ENCODE measurements around the gene KISS1.
"Not testable (repeated sequence)": the region's sequence is repeated elsewhere in the genome, so short reads cannot be mapped to it uniquely, and the experiment has no call there.

KISS1 gene

DNA sequence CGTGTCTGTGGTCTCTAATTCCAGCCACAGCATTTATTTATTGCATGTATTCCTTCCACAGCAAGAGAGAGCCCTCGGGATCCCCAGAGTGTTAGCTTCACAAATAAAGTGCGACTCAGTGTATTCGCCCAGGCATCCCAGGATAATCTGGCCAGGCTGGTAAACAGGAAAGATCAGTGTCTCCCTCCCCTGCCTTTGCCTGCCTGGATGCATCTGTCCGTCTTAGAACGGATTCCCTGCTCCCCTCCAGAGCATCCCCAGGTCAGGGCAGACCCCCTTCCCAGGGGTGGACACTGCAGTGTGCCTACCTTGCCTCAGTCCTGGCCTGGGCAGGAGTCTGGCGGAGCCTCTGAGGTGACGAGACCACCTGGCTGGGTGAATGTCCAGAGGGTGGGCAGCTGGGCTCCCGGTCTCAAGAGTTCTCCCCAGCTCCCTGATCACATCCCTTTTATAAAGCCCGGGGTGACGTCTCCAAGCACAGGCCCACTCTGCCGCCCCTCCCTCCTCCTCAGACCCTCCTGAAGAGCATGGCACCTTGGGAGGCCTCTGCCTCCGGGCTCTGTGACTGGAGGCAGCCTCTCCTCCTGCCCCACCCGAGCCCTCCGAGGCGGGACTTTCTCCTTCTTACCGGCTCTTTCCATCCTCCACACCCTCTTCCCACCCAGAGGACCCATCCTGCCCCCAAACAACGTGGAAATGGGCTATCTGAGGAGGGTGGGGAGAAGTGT is at the start of gene KISS1:
Gene KISS1, minus strand, starts transcription at position 424 of the 728 bp plus-strand sequence. CDS start 3,615 bp downstream, outside the sequence.
- DNase-seq: no peak
- in situ Hi-C loops (cut with HindIII; ENCODE audit: low pct_ligation_motif_present, low pct_unique_long_range_greater_than_20kb, low sequenced_read_pairs): no loop called here

DNA sequence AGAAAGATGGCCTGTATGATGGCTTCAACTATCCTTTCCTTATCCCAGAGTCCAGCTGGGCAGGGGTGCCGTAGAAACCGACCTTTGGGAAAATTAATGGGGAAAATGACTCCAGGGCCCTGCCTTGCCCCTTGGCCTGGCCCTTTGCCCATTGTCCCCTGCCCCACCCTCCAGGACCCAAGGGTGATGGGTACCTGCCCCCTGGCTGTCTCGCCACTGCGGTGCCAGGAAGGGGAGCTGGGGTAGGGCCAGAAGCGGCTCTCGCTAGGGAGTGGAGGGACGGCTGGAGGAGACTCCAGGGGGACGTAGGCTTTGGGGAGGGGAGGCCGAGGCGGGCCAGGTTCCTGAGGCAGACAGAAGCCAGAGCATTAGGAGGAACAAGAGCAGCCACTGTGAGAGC is 46.6 kb upstream of the KISS1 start:
- in situ Hi-C loops (cut with HindIII; ENCODE audit: low pct_ligation_motif_present, low pct_unique_long_range_greater_than_20kb, low sequenced_read_pairs): no loop called here
- no peak for DNase-seq

GRCh38 chr1:204241914-204242313 is 45.6 kb upstream of the KISS1 start:
- in situ Hi-C loops (cut with HindIII; ENCODE audit: low pct_ligation_motif_present, low pct_unique_long_range_greater_than_20kb, low sequenced_read_pairs): no loop called here
- no peak for DNase-seq

- in situ Hi-C loops (cut with HindIII; ENCODE audit: low pct_ligation_motif_present, low pct_unique_long_range_greater_than_20kb, low sequenced_read_pairs): no loop called here
- DNase-seq: peak; percentile 23
Measured at GRCh38 chr1:204241050-204241449, 44.8 kb upstream of the KISS1 start.

DNA sequence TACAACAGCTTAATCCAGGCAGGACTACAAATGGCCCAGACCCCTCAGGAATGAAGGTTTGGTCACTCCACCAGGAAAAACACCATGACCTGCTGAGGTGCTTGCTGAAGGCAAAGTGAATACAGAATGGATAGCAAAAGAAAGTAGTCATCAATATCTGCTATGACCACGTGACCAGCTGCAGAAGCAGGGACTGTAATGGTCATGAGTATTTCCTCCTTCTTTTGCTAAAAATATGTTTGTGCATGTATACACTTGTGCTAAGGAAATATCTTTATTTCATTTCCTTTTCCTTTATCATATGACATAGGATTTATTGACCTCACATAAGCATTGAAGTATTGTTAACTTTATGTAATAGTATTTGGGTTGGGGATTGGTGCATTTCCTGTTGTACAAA is 43.9 kb upstream of the KISS1 start:
- in situ Hi-C loops (cut with HindIII; ENCODE audit: low pct_ligation_motif_present, low pct_unique_long_range_greater_than_20kb, low sequenced_read_pairs): no loop called here
- DNase-seq: no peak

DNA sequence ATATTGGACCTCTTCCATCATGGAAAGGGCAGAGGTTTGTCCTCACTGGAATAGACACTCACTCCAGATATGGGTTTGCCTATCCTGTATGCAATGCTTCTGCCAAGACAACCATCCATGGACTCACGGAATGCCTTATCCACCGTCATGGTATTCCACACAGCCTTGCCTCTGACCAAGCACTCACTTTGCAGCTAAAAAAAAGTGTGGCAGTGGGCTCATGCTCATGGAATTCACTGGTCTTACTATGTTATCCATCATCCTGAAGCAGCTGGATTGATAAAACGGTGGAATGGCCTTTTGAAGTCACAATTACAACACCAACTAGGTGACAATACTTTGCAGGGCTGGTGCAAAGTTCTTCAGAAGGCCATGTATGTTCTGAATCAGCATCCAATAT is 43.1 kb upstream of the KISS1 start:
- DNase-seq; in situ Hi-C loops (cut with HindIII; ENCODE audit: low pct_ligation_motif_present, low pct_unique_long_range_greater_than_20kb, low sequenced_read_pairs): not testable (repeated sequence)

DNA sequence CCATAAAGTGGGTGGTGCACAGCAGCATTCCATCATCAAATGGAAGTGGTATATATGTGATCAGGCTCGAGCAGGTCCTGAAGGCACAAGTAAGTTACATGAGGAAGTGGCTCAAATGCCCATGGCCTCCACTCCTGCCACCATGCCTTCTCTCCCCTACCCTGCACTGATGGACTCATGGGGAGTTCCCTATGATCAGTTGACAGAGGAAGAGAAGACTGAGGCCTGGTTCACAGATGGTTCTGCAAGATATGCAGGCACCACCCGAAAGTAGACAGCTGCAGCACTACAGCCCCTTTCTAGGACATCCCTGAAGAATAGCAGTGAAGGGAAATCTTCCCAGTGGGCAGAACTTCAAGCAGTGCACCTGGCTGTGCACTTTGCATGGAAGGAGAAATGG is 42.2 kb upstream of the KISS1 start:
- in situ Hi-C loops (cut with HindIII; ENCODE audit: low pct_ligation_motif_present, low pct_unique_long_range_greater_than_20kb, low sequenced_read_pairs): not testable (repeated sequence)

DNA sequence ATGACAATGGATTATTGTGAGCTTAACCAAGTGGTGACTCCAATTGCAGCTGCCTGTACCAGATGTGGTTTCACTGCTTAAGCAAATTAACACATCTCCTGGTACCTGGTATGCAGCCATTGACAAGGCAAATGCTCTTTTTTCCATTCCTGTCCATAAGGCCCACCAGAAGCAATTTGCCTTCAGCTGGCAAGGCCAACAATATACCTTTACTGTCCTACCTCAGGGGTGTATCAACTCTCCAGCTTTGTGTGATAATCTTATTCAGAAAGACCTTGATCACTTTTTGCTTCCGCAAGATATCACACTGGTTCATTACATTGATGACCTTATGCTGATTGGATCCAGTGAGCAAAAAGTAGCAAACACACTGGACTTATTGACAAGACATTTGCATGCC is 41.2 kb upstream of the KISS1 start:
- in situ Hi-C loops (cut with HindIII; ENCODE audit: low pct_ligation_motif_present, low pct_unique_long_range_greater_than_20kb, low sequenced_read_pairs); DNase-seq: not testable (repeated sequence)

More for the DNA sequence above, 42.2 kb upstream of the KISS1 start:
- DNase-seq: not testable (repeated sequence)

DNA sequence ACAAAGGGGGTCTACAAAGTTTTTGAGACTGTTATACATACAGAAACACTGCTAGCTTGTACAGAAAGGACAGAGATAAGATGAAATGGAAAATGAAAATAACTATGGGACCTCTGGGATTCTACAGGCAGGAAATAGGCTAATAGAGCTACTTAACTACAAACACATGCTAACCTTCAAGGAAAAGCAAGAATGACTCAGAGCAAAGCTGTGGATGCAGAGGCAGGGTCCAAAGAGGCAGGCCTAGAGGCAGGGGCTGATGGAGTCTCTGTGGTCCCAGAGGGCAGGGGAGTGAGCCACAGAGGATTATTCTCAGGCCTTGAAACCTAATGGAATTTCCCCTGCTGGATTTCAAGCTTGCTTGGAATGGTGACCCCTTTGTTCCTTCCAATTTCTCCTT is 36.2 kb upstream of the KISS1 start:
- in situ Hi-C loops (cut with HindIII; ENCODE audit: low pct_ligation_motif_present, low pct_unique_long_range_greater_than_20kb, low sequenced_read_pairs): no loop called here

DNA sequence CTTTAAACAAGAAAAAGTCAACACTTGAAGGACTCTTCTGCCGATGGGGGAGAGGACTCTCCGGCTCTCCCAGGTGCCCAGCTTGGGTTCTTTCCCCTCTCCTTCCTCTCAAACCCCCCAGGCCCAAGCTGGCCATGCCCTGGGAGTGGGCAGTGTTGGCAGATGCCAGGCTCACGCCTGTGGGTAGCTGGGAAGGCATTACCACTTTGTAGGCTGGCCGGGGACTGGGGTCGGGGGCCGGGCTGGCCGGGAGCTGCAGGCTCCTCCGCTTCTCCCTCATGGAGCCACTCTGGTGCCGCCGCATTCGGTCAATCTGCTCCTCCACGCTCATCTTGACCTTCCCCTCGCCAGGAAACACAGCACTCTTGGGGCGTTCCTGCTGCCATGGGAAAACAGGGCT is 33.9 kb upstream of the KISS1 start:
- DNase-seq: no peak
- in situ Hi-C loops (cut with HindIII; ENCODE audit: low pct_ligation_motif_present, low pct_unique_long_range_greater_than_20kb, low sequenced_read_pairs): no loop called here

More for the DNA sequence above, 36.2 kb upstream of the KISS1 start:
- no peak for DNase-seq

- DNase-seq: no peak
- in situ Hi-C loops (cut with HindIII; ENCODE audit: low pct_ligation_motif_present, low pct_unique_long_range_greater_than_20kb, low sequenced_read_pairs): no loop called here
Measured at GRCh38 chr1:204228896-204229295, 32.6 kb upstream of the KISS1 start.

DNA sequence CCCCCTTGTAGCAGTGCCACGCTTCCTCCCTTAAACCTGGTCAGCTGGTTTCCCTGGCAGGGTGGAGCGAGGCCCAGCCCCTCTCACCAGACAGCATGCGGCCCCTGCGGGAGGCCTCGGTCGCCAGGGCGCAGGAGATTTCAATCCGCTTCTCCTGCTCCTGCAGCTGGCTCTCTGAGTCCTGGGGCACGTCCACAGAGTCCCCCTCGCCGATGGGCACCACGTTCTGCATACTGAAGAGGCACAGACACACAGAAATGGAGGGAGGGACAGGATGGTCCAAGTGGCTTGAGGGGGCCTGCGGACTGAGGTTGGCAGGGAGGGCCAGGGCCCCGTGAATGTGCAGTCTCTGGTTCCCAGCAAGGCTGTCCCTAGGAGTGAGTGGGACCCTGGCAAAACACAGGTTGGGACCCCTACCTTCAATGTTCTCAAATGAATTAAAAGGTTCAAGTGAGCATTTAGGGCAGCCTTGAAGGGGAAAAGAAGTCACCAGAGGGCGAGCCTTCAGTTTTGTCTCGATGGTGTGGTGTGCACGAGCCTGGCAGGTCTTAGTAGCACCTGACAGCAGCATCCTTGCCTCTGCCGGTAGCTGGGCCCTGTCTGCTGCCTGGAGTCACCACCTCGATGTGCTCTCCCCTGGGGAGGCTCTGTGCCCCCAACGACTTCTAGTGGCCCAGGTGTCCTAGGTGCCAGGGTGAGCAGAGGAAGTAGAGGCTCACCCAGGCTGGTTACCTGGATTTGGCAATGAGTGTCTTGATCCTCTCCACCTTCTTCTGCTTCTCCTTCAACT is 31.9 kb upstream of the KISS1 start:
- in situ Hi-C loops (cut with HindIII; ENCODE audit: low pct_ligation_motif_present, low pct_unique_long_range_greater_than_20kb, low sequenced_read_pairs): no loop called here
- no peak for DNase-seq

- no peak for DNase-seq
- in situ Hi-C loops (cut with HindIII; ENCODE audit: low pct_ligation_motif_present, low pct_unique_long_range_greater_than_20kb, low sequenced_read_pairs): no loop called here
Measured at GRCh38 chr1:204227351-204227750, 31.1 kb upstream of the KISS1 start.

DNA sequence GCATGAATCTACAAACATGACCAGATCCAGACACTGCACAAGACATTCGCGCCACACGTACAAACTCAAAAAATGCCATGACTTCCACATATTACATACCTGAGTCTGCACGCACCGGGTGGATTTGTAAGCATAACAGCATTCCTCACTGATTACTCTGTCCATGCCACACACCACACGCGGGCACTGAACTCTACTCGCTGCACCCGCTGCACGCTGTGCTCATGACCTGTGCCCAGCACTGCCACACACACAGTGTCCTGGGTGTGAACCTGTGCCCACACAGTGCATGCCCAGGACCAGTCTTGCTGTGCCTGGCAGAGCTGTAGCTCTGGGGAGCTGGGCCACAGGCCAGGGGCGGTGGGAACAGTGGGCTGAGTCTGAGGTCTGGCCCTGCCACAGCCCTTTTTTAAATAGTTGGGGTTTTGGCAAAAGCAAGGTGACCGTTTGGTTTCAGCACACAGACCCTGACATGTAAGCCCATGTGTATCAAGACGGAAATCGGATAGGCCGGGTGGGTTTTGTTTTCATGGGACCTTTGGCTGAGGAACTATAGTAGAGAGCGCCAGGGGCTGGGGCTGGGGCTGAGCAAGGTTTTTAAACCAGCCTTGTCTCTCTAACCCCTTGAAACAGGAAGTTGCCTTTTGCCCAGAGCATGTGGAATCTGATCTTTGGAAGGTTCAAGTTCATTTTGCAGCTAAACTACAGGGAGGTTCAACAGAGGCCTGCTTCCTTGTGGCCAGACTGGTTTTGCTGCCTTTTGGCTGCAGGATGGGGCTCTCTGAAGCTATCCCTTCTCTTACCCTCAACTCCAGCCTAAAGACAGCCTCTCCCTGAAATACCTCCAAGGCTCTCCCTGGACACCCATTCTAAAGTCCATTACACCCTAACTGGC is 29.8 kb upstream of the KISS1 start:
- no peak for DNase-seq
- in situ Hi-C loops (cut with HindIII; ENCODE audit: low pct_ligation_motif_present, low pct_unique_long_range_greater_than_20kb, low sequenced_read_pairs): no loop called here

- DNase-seq: no peak
- in situ Hi-C loops (cut with HindIII; ENCODE audit: low pct_ligation_motif_present, low pct_unique_long_range_greater_than_20kb, low sequenced_read_pairs): no loop called here
Measured at GRCh38 chr1:204224655-204225054, 28.4 kb upstream of the KISS1 start.

DNA sequence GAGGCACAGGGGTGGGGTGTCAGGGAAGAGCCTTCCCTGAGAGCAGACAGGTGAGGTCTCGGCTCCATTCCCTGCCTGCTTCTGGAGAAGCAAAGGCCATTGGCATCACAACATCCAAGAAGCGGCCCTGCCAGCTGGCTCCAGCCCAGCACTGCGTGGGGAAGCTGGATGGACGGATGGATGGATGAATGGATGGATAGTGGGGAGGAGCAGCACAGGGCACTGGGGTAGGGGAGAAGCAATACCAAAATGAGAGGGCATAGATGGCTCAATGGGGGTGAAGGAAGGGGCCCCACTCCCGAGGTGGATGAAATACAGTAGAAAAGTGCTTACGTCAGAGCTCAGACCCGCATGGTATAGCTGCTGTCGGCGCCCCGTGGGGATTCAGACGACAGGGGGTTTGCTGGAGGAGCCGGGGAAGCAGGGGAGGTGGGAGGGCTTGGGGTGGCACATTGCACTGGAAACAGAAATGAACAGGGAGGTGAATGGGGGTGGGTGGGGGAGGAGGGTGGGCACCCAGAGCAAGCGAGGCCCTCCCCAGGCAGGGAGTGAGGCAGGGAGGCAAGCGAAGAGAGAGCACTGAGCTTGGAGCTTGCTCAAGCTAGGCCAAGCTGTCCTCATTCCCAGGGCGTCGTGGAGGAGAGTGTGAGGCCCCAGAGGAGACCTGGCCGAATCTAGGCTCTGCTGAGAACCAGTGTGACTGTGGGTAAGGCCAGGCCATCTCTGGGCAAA is 27.0 kb upstream of the KISS1 start:
- in situ Hi-C loops (cut with HindIII; ENCODE audit: low pct_ligation_motif_present, low pct_unique_long_range_greater_than_20kb, low sequenced_read_pairs): no loop called here
- no peak for DNase-seq

- in situ Hi-C loops (cut with HindIII; ENCODE audit: low pct_ligation_motif_present, low pct_unique_long_range_greater_than_20kb, low sequenced_read_pairs): no loop called here
- DNase-seq: no peak
Measured at GRCh38 chr1:204222764-204223055, 26.4 kb upstream of the KISS1 start.

GRCh38 chr1:204222006-204222763 is 25.9 kb upstream of the KISS1 start:
- DNase-seq: no peak
- in situ Hi-C loops (cut with HindIII; ENCODE audit: low pct_ligation_motif_present, low pct_unique_long_range_greater_than_20kb, low sequenced_read_pairs): no loop called here

Measured in ACHN (cell line).